ENCODE results near the gene KRT13.
"Not testable (repeated sequence)": the region's sequence is repeated elsewhere in the genome, so short reads cannot be mapped to it uniquely, and the experiment has no call there.

Gene KRT13

GRCh38 chr17:41505007-41505808, at the start of gene KRT13:
Gene KRT13, minus strand, starts transcription at chr17:41505612. Its CDS starts 62 bp downstream, at chr17:41505550.
- no peak for DNase-seq

- DNase-seq: no peak
These were observed 48.7 kb upstream of the KRT13 start for GRCh38 chr17:41553987-41554680.

GRCh38 chr17:41553176-41553575, 47.8 kb upstream of the KRT13 start:
- no peak for DNase-seq

GRCh38 chr17:41552455-41552854, 47.0 kb upstream of the KRT13 start:
- DNase-seq: no peak

- DNase-seq: no peak
These were observed 46.0 kb upstream of the KRT13 start for GRCh38 chr17:41551365-41551764.

- DNase-seq: no peak
These were observed 44.2 kb upstream of the KRT13 start for GRCh38 chr17:41549596-41550039.

GRCh38 chr17:41548844-41549595, 43.6 kb upstream of the KRT13 start:
- DNase-seq: peak; percentile 36

GRCh38 chr17:41547921-41548843, 42.8 kb upstream of the KRT13 start:
- peak; percentile 31 for DNase-seq

- no peak for DNase-seq
These were observed 42.0 kb upstream of the KRT13 start for GRCh38 chr17:41547378-41547841.

- no peak for DNase-seq
These were observed 41.4 kb upstream of the KRT13 start for GRCh38 chr17:41546819-41547218.

- DNase-seq: no peak
These were observed 40.5 kb upstream of the KRT13 start for GRCh38 chr17:41545829-41546410.

GRCh38 chr17:41544935-41545334, 39.5 kb upstream of the KRT13 start:
- no peak for DNase-seq

- peak; percentile 65 for DNase-seq
These were observed 39.1 kb upstream of the KRT13 start for GRCh38 chr17:41544491-41544892.

- not testable (repeated sequence) for DNase-seq
These were observed 37.4 kb upstream of the KRT13 start for GRCh38 chr17:41542786-41543185.

- no peak for DNase-seq
These were observed 36.9 kb upstream of the KRT13 start for GRCh38 chr17:41542357-41542756.

- no peak for DNase-seq
These were observed 35.7 kb upstream of the KRT13 start for GRCh38 chr17:41540921-41541625.

- no peak for DNase-seq
These were observed 34.7 kb upstream of the KRT13 start for GRCh38 chr17:41539979-41540701.

GRCh38 chr17:41539071-41539492, 33.7 kb upstream of the KRT13 start:
- no peak for DNase-seq

GRCh38 chr17:41538565-41538991, 33.2 kb upstream of the KRT13 start:
- DNase-seq: no peak

- DNase-seq: no peak
These were observed 32.6 kb upstream of the KRT13 start for GRCh38 chr17:41537990-41538389.

All from DMS 273 treated with DMSO at 0.1 percent for 48 hours (cell line).